ENCODE data around the gene BARX2.

DNA sequence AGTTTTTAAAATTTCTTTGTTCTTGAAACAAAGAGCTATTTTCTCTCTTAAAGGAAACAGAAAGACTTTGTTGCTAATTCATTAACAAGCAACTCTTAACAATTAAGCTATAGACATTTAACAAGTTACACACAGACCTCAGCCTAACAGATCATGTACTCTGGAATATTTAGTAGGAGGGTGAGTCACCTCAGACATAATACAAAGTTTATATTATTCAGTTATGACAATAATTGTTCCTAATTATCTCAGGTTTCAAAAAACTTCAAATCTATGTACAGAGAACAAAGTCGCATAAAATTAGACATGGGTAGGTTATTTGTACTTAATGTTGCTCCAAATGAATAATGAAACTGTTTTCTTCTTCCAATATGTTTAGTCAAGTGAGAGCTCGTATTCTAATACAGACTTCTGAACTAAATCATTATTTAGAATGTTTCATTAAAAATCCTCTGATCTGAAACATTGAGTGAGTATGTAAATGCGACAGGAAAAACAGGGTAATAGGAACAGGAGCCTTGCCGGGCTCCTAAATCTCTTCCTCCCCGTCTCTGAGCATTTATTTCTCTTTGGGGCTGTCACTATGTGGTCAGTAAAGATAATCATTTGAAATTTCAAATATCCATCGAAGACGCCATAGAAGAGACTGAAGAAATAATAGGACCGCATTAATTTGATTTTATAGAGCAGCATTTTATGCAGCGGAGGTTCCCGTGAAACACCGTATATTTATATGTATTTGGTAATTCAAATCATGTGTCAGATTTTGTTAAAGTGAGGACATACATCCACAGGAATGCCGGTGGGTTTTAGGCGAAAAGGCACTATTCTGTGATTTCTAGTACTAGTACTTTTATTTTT lies 8.7 kb upstream of the BARX2 start:
- TF ChIP-seq, protein P1, sequence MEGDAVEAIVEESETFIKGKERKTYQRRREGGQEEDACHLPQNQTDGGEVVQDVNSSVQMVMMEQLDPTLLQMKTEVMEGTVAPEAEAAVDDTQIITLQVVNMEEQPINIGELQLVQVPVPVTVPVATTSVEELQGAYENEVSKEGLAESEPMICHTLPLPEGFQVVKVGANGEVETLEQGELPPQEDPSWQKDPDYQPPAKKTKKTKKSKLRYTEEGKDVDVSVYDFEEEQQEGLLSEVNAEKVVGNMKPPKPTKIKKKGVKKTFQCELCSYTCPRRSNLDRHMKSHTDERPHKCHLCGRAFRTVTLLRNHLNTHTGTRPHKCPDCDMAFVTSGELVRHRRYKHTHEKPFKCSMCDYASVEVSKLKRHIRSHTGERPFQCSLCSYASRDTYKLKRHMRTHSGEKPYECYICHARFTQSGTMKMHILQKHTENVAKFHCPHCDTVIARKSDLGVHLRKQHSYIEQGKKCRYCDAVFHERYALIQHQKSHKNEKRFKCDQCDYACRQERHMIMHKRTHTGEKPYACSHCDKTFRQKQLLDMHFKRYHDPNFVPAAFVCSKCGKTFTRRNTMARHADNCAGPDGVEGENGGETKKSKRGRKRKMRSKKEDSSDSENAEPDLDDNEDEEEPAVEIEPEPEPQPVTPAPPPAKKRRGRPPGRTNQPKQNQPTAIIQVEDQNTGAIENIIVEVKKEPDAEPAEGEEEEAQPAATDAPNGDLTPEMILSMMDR (IDR thresholded peaks at IDR 0.05) = no peak
- no peak for TF ChIP-seq POLR2A (IDR thresholded peaks at IDR 0.05)
- no peak for TF ChIP-seq EP300 (IDR thresholded peaks at IDR 0.05)
- no peak for TF ChIP-seq POLR2AphosphoS5 (IDR thresholded peaks at IDR 0.05)
